RWPE2 (cell line): ENCODE data around the gene ARL6IP6.
"Not testable (repeated sequence)": the region's sequence is repeated elsewhere in the genome, so short reads cannot be mapped to it uniquely, and the experiment has no call there.

Source experiments
- ATAC-seq: fragments of 200-7000 bp; cut with Tn5 transposase; 3 replicates; pipeline ENCODE4 v1.9.1; 2021; ENCODE audit warnings: low read depth
- DNase-seq: peaks from one replicate; pipeline ENCODE4 v3.0.0-alpha.2; 2020; ENCODE audit warnings: low spot score
- H3K27ac ChIP-seq: fragments of 450-650 bp; 2 replicates; pipeline ENCODE4 v1.5.1; 2017; ENCODE audit warnings: mild to moderate bottlenecking; ENCODE audit not compliant: poor library complexity, severe bottlenecking
- H3K27me3 ChIP-seq: fragments of 250-450 bp; sonication (Bioruptor Pico); 2 replicates; pipeline ENCODE4 v1.5.1; 2021; ENCODE audit warnings: mild to moderate bottlenecking, moderate library complexity; ENCODE audit not compliant: insufficient read depth, poor library complexity, severe bottlenecking
- H3K36me3 ChIP-seq: fragments of 250-450 bp; sonication (Bioruptor Pico); 2 replicates; pipeline ENCODE4 v1.5.1; 2020; ENCODE audit warnings: low read depth, mild to moderate bottlenecking, moderate library complexity
- H3K4me1 ChIP-seq: fragments of 250-450 bp; sonication (Bioruptor Pico); 2 replicates; pipeline ENCODE4 v1.5.1; 2021; ENCODE audit warnings: mild to moderate bottlenecking, moderate library complexity; ENCODE audit not compliant: insufficient read depth, poor library complexity, severe bottlenecking
- H3K4me3 ChIP-seq: fragments of 250-450 bp; sonication (Bioruptor Pico); 2 replicates; pipeline ENCODE4 v1.5.1; 2021; ENCODE audit warnings: mild to moderate bottlenecking, moderate library complexity; ENCODE audit not compliant: severe bottlenecking
- H3K9me3 ChIP-seq: fragments of 250-450 bp; sonication (Bioruptor Pico); 2 replicates; pipeline ENCODE4 v1.5.1; 2021; ENCODE audit warnings: mild to moderate bottlenecking, moderate library complexity; ENCODE audit not compliant: severe bottlenecking
- TF ChIP-seq, protein P1 (sequence below): fragments of 450-650 bp; IDR thresholded peaks from one replicate; pipeline ENCODE4 v1.5.1; 2017; ENCODE audit warnings: mild to moderate bottlenecking, moderate library complexity; ENCODE audit not compliant: poor library complexity, severe bottlenecking

The ARL6IP6 gene

DNA sequence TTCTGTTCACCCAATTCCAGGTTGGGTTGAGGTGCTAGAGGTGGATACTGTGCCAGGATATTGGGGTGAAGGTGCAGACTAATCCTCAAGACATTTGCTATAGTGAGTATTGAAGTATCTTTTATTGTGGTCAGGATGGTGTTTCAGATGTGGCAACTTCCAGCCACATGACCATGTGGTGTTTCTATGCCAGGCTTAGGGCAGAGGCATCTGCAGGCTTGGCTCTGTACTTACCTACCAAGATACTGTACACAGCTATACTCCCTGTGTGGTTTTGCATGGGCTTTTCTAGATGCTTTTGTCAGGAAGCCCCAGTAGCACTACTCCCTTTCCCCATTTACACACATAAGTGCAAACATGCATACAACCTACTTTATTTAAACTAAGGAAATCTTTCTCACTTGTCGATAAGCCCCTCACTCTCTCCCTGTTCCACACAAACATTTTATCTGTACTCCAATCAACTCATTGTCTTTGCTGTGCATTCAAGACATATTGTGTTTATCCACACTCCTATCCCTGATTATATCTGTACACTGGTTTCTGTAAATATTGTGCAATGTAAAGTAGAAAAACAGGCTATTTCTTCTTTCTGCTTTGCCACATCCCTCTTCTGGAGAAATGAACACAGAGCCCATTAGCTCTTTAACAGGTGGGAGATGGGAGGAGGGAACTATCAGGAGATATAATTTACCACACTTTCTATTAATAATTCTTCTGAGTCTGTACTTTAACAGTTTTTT lies 12.3 kb downstream of the ARL6IP6 start:
- TF ChIP-seq, protein P1, sequence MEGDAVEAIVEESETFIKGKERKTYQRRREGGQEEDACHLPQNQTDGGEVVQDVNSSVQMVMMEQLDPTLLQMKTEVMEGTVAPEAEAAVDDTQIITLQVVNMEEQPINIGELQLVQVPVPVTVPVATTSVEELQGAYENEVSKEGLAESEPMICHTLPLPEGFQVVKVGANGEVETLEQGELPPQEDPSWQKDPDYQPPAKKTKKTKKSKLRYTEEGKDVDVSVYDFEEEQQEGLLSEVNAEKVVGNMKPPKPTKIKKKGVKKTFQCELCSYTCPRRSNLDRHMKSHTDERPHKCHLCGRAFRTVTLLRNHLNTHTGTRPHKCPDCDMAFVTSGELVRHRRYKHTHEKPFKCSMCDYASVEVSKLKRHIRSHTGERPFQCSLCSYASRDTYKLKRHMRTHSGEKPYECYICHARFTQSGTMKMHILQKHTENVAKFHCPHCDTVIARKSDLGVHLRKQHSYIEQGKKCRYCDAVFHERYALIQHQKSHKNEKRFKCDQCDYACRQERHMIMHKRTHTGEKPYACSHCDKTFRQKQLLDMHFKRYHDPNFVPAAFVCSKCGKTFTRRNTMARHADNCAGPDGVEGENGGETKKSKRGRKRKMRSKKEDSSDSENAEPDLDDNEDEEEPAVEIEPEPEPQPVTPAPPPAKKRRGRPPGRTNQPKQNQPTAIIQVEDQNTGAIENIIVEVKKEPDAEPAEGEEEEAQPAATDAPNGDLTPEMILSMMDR: no peak
- DNase-seq: no peak

DNA sequence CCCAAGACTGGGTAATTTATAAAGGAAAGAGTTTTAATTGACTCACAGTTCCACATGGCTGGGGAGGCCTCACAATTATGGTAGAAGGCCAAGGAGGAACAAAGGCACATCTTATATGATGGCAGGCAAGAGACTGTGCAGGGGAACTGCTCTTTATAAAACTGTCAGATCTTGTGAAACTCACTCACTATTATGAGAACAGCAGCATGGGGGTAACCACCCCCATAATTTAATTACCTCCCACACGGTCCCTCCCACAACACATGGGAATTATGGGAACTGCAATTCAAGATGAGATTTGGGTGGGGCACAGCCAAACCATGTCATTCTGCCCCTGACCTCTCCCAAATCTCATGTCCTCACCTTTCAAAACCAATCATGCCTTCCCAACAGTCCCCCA lies 19.1 kb downstream of the ARL6IP6 start:
- not testable (repeated sequence) for H3K4me1 ChIP-seq, H3K27ac ChIP-seq, ATAC-seq, H3K4me3 ChIP-seq, H3K9me3 ChIP-seq, H3K27me3 ChIP-seq, DNase-seq
- H3K36me3 ChIP-seq: peaks cover 71% of the 10 kb centered on the region

More for the DNA sequence above, 12.3 kb downstream of the ARL6IP6 start:
- H3K36me3 ChIP-seq: peaks cover 54% of the 10 kb centered on the region
- no peaks in the 10 kb centered on the region for H3K9me3 ChIP-seq
- H3K4me3 ChIP-seq: no peak overlapping the region
- ATAC-seq: peak; percentile 81
- H3K4me1 ChIP-seq: peaks cover 11% of the 10 kb centered on the region
- H3K27me3 ChIP-seq: no peaks in the 10 kb centered on the region
- no peak overlapping the region for H3K27ac ChIP-seq

DNA sequence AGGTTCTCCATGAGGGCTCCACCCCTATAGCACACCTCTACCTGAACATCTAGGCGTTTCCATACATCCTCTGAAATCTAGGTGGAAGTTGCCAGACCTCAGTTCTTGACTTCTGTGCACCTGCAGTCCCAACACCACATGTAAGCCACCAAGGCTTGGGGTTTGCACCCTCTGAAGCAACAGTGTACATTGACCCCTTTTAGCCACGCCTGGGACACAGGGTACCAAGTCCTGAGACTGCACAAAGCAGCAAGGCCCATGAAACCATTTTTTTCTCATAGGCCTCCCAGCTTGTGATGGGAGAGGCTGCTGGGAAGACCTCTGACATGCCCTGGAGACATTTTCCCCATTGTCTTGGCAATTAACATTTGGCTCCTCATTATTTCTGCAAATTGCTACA lies 20.0 kb downstream of the ARL6IP6 start:
- H3K27ac ChIP-seq: no peak overlapping the region
- no peaks in the 10 kb centered on the region for H3K4me1 ChIP-seq
- no peaks in the 10 kb centered on the region for H3K27me3 ChIP-seq
- ATAC-seq (no peak), DNase-seq (no peak)
- no peaks in the 10 kb centered on the region for H3K9me3 ChIP-seq
- TF ChIP-seq, protein P1: no peak
- H3K36me3 ChIP-seq: peaks cover 80% of the 10 kb centered on the region
- H3K4me3 ChIP-seq: no peak overlapping the region

DNA sequence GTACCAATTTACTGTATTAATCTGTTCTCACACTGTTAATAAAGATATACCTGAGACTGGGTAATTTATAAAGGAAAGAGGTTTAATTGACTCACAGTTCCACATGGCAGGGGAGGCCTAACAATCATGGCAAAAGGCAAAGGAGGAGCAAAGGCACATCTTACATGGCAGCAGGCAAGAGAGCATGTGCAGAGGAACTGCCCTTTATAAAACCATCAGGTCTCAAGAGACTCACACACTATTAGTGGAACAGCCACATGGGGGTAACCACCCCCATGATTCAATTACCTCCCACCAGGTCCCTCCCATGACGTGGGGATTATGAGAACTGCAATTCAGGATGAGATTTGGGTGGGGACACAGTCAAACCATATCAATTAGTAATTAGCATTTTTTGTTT lies 21.3 kb downstream of the ARL6IP6 start:
- not testable (repeated sequence) for H3K4me1 ChIP-seq, H3K9me3 ChIP-seq, H3K27ac ChIP-seq, H3K27me3 ChIP-seq, ATAC-seq, DNase-seq, H3K4me3 ChIP-seq
- peaks cover 90% of the 10 kb centered on the region for H3K36me3 ChIP-seq

DNA sequence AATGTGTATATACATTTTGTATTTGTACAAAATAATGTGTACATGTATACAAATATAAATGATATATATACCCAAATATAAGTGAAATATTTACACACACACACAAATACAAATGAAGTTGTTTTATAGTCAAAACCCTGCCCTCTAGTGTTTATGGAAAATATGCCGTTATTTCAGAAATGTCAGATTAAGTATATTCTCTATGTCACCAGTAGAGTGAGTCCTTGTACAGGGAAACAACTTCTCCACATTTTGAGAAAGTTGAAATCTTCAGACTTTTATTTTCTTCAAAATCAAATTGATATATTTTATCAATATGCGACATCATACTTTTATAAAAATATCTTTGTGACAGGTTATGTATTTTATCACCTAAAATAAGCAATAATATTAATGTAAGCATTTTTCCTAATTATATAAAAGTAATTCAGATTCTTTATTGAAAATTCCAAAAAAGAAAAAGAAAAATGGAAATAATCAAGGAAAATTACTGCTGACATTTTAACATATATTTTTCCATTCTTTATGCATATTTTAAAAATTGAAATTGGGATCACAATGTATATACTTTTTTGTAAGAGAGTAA lies 22.4 kb downstream of the ARL6IP6 start:
- DNase-seq: no peak
- H3K9me3 ChIP-seq: peaks cover 2% of the 10 kb centered on the region
- peak; percentile 50; the same call in 2 of the 3 replicates for ATAC-seq
- no peak overlapping the region for H3K4me3 ChIP-seq
- H3K4me1 ChIP-seq: no peaks in the 10 kb centered on the region
- no peak overlapping the region for H3K27ac ChIP-seq
- H3K27me3 ChIP-seq: no peaks in the 10 kb centered on the region
- peaks cover 89% of the 10 kb centered on the region for H3K36me3 ChIP-seq
- TF ChIP-seq, protein P1: peak; percentile 96

DNA sequence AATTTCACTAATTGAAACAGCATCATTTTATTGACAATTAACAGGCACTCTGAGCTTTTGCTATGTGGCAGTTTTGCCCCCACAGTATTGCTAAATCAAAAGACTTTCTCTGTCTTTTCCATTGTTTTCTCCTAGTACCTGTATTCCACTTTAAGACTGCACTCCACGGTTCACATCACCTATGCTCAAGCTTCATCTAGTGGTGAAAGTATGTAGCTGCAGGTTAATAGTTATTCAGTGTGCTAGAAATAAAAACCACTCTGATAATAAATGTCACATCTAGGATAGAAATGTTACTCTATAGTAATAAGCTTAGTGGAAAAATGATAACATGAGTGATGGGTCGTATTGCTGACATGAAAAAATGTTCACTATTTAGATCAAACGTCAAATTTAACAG lies 24.6 kb downstream of the ARL6IP6 start:
- TF ChIP-seq, protein P1: peak; percentile 69
- peak; percentile 58; the same call in 2 of the 3 replicates for ATAC-seq
- no peak overlapping the region for H3K27ac ChIP-seq
- H3K27me3 ChIP-seq: no peaks in the 10 kb centered on the region
- peaks cover 67% of the 10 kb centered on the region for H3K36me3 ChIP-seq
- H3K4me3 ChIP-seq: no peak overlapping the region
- H3K4me1 ChIP-seq: no peaks in the 10 kb centered on the region
- no peak for DNase-seq
- H3K9me3 ChIP-seq: peaks cover 2% of the 10 kb centered on the region

DNA sequence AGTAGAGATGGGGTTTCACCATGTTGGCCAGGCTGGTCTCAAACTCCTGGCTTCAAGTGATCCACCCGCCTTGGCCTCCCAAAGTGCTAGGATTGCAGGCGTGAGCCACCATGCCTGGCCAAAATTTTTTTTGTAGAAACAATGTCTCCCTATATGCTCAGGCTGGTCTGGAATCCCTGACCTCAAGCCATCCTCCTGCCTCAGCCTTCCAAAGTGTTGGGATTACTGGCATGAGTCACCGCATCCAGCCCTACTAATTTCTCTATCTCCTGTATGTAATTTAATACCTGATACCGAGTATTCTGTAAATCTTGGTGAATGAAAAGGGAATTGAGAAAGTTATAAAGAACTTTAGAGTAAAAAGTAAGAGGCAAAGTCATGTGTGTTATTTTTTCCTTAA lies 29.3 kb downstream of the ARL6IP6 start:
- H3K27ac ChIP-seq, DNase-seq, H3K9me3 ChIP-seq, H3K4me3 ChIP-seq, H3K4me1 ChIP-seq, H3K27me3 ChIP-seq: not testable (repeated sequence)
- peaks cover 68% of the 10 kb centered on the region for H3K36me3 ChIP-seq
- peak; percentile 60; the same call in 2 of the 3 replicates for ATAC-seq
